Measurements from ENCODE around the gene PKIG. TPM values are rescaled to one million over a fixed set of nuclear protein-coding genes. Genes with fewer than 3 reads are reported as not detected.

PKIG gene
- total and polyA plus RNA-seq, 12 donors: 43.9 to 225 (median 111) TPM

DNA sequence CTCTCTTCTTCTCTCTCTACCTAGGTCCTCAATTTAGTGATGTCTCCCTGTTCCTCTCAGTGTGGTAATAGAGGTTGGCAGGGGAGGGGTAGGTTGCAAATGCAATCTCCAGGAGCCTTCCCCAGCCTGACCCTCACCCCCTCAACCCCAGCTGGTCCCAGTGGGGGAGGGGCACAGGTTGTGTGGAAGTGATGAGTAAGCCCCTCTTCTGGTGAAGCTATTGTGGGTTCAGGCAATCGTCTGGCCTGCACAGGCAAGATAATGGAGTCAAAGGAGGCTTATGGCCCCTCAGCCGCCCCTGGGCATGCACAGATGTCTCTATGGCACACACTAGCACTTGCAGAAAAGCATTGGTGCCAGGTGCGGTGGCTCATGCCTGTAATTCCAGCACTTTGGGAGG is 79.9 kb downstream of the PKIG start:
- 60 to 76% (median 69%) methylated on average over 1 to 3 of the region's 3 CpGs for WGBS, 4 donors
- TF ChIP-seq, protein P1, sequence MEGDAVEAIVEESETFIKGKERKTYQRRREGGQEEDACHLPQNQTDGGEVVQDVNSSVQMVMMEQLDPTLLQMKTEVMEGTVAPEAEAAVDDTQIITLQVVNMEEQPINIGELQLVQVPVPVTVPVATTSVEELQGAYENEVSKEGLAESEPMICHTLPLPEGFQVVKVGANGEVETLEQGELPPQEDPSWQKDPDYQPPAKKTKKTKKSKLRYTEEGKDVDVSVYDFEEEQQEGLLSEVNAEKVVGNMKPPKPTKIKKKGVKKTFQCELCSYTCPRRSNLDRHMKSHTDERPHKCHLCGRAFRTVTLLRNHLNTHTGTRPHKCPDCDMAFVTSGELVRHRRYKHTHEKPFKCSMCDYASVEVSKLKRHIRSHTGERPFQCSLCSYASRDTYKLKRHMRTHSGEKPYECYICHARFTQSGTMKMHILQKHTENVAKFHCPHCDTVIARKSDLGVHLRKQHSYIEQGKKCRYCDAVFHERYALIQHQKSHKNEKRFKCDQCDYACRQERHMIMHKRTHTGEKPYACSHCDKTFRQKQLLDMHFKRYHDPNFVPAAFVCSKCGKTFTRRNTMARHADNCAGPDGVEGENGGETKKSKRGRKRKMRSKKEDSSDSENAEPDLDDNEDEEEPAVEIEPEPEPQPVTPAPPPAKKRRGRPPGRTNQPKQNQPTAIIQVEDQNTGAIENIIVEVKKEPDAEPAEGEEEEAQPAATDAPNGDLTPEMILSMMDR (IDR thresholded peaks at IDR 0.05): no peak
- TF ChIP-seq POLR2A (IDR thresholded peaks at IDR 0.05): no peak
- H3K27me3 ChIP-seq: no peaks in the 10 kb centered on the region
- H3K9me3 ChIP-seq (replicated peaks in 1 of 3): no peaks in the 10 kb centered on the region
- no peaks in the 10 kb centered on the region for H3K36me3 ChIP-seq (replicated peaks in 1 of 2)
- no peak overlapping the region for H3K4me3 ChIP-seq
- H3K27ac ChIP-seq: no peak overlapping the region
- no peaks in the 10 kb centered on the region for H3K4me1 ChIP-seq (replicated peaks in 1 of 2)
- intact Hi-C loops (cut with DNase I): no loop called here
- DNase-seq: no peak

DNA sequence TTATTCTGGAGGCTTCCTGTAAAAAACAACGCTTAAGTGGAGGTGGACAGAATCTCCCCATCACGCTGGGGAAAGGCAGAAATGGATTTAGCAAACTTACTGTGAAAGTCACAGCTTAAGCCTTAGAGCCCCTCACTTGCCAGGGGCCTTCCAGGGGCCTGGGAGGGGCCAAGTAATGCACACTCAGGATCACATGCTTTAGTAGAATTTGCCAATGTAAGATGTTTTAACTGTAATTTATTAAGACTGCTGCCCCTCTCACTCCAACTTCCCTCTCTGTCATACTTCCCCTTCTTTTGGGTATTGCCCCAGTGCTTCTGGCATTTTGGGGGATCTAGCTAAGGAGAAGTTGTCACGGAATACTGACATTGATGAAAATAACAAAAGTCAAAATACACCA is 81.8 kb downstream of the PKIG start:
- H3K36me3 ChIP-seq (replicated peaks in 1 of 2): no peaks in the 10 kb centered on the region
- no peaks in the 10 kb centered on the region for H3K4me1 ChIP-seq (replicated peaks in 1 of 2)
- no peak for DNase-seq
- H3K27ac ChIP-seq: no peak overlapping the region
- no peak overlapping the region for H3K4me3 ChIP-seq
- intact Hi-C loops (cut with DNase I): no loop called here
- WGBS, 4 donors: 51 to 69% (median 58%) methylated on average over 3 of the region's 3 CpGs
- H3K27me3 ChIP-seq: no peaks in the 10 kb centered on the region
- no peaks in the 10 kb centered on the region for H3K9me3 ChIP-seq (replicated peaks in 1 of 3)
- no peak for TF ChIP-seq POLR2A (IDR thresholded peaks at IDR 0.05)
- TF ChIP-seq, protein P1 (IDR thresholded peaks at IDR 0.05): no peak

DNA sequence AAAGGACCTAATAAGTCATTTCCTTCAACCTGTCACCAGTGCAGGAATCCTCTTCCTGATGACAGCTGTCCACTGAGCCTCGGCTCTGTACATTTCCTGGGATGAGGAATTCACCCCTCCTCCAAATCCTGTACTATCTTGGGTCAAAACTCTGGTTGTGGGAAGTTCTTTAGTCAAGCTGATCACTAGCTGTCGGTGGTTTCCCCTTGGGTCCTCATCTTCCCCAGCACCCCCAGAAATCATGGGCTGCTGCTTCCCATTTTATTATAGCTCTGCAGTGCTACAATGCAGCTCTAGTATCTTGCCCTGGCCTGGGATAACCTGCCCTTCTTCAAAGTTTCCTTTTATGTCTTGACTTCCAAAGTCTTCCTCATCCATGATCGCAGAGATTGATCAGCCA is 83.7 kb downstream of the PKIG start:
- Histone ChIP-seq H3K36me3 (replicated peaks in 1 of 2) (no peaks in the 10 kb centered on the region), H3K4me3 (no peak overlapping the region), H3K27me3 (no peaks in the 10 kb centered on the region), H3K27ac (no peak overlapping the region), H3K4me1 (replicated peaks in 1 of 2) (no peaks in the 10 kb centered on the region), H3K9me3 (replicated peaks in 1 of 3) (no peaks in the 10 kb centered on the region)
- TF ChIP-seq, protein P1 (IDR thresholded peaks at IDR 0.05): no peak
- TF ChIP-seq POLR2A (IDR thresholded peaks at IDR 0.05): no peak
- DNase-seq: no peak
- intact Hi-C loops (cut with DNase I): no loop called here
- 78 to 86% (median 81%) methylated on average over 3 of the region's 3 CpGs for WGBS, 4 donors

Other genes starting within 250 kb of the PKIG start
- gene R3HDML, start 245.5 kb upstream of the PKIG start, total RNA-seq: not detected
- not detected for gene R3HDML, start 245.5 kb upstream of the PKIG start, polyA plus RNA-seq
- gene HNF4A, start 226.9 kb upstream of the PKIG start, total RNA-seq: under 1 TPM in 7 of 9 donors, not detected in 2; 0.06 to 0.78 (median 0.14) TPM
- under 1 TPM; 0.07 to 0.77 (median 0.08) TPM for gene HNF4A, start 226.9 kb upstream of the PKIG start, polyA plus RNA-seq
- gene TTPAL, start 106.7 kb upstream of the PKIG start, total RNA-seq: 10 to 100 TPM in 7 of 9 donors, 1 to 10 TPM in 2; 7.6 to 17.8 (median 13.3) TPM
- gene TTPAL, start 106.7 kb upstream of the PKIG start, polyA plus RNA-seq: 1 to 10 TPM; 4.2 to 8.5 (median 5.9) TPM
- gene SERINC3, start 60.5 kb upstream of the PKIG start, total RNA-seq: 100 to 1,000 TPM in 8 of 9 donors, 10 to 100 TPM in 1; 72.3 to 213 (median 155) TPM
- gene SERINC3, start 60.5 kb upstream of the PKIG start, polyA plus RNA-seq: 100 to 1,000 TPM in 1 of 3 donors, 10 to 100 TPM in 2; 51.5 to 137 (median 54.5) TPM
- gene ADA, start 69.1 kb downstream of the PKIG start, total RNA-seq: 10 to 100 TPM in 5 of 9 donors, 1 to 10 TPM in 4; 3.5 to 16.4 (median 11.8) TPM
- gene ADA, start 69.1 kb downstream of the PKIG start, polyA plus RNA-seq: 10 to 100 TPM in 1 of 3 donors, 1 to 10 TPM in 2; 3.4 to 10.4 (median 9.6) TPM
- gene CCN5, start 132.8 kb downstream of the PKIG start, total RNA-seq: 100 to 1,000 TPM in 2 of 9 donors, 10 to 100 TPM in 7; 14.0 to 115 (median 62.0) TPM
- 10 to 100 TPM in 2 of 3 donors, 1 to 10 TPM in 1; 8.0 to 47.3 (median 19.1) TPM for gene CCN5, start 132.8 kb downstream of the PKIG start, polyA plus RNA-seq
- gene KCNK15, start 163.3 kb downstream of the PKIG start, total RNA-seq: 10 to 100 TPM in 1 of 9 donors, 1 to 10 TPM in 6, under 1 TPM in 2; 0.44 to 11.0 (median 2.8) TPM
- gene KCNK15, start 163.3 kb downstream of the PKIG start, polyA plus RNA-seq: under 1 TPM; 0.42 to 0.84 (median 0.56) TPM
- gene RIMS4, start 228.0 kb downstream of the PKIG start, total RNA-seq: 1 to 10 TPM in 3 of 9 donors, under 1 TPM in 5, not detected in 1; 0.11 to 6.3 (median 0.67) TPM
- gene RIMS4, start 228.0 kb downstream of the PKIG start, polyA plus RNA-seq: 1 to 10 TPM in 1 of 3 donors, under 1 TPM in 2; 0.54 to 1.5 (median 0.86) TPM

All from adrenal gland (tissue), 12 donors.